Mesenchymal stem cell (in vitro differentiated cells and primary cell): ENCODE measurements around the gene FBXO42.

ENCODE experiments used
- DNase-seq: peaks from one replicate; pipeline ENCODE4 v3.0.0-alpha.2; 2013
- H2AFZ ChIP-seq: one replicate; pipeline ENCODE4 v1.6.1; 2013; ENCODE audit warnings: low read depth, mild to moderate bottlenecking, control low read depth, inconsistent platforms, low read length, moderate library complexity
- H2AK5ac ChIP-seq: 2 replicates; pipeline ENCODE4 v1.6.1; 2013; ENCODE audit warnings: low read length, moderate library complexity, mild to moderate bottlenecking, inconsistent platforms; ENCODE audit not compliant: severe bottlenecking
- H2BK120ac ChIP-seq: one replicate; pipeline ENCODE4 v1.6.1; 2013; ENCODE audit warnings: low read depth, mild to moderate bottlenecking, inconsistent platforms, low read length, moderate library complexity
- H2BK12ac ChIP-seq, 2 experiments: one replicate each; pipeline ENCODE4 v1.6.1; 2013; ENCODE audit warnings: inconsistent platforms in 2 of 2, low read length in 2 of 2, mild to moderate bottlenecking in 2 of 2, moderate library complexity in 2 of 2, control low read depth in 1 of 2
- H2BK15ac ChIP-seq: one replicate; pipeline ENCODE4 v1.6.1; 2013; ENCODE audit warnings: mild to moderate bottlenecking, low read depth, inconsistent platforms; ENCODE audit not compliant: poor library complexity, severe bottlenecking
- H2BK5ac ChIP-seq: 2 replicates; pipeline ENCODE4 v1.6.1; 2013; ENCODE audit warnings: low read depth, mild to moderate bottlenecking, low read length, control low read depth, inconsistent platforms; ENCODE audit not compliant: poor library complexity, severe bottlenecking
- H3K14ac ChIP-seq, 2 experiments: one replicate each; pipeline ENCODE4 v1.6.1; 2013; ENCODE audit warnings: inconsistent platforms in 2 of 2, low read length in 2 of 2, control low read depth in 1 of 2, mild to moderate bottlenecking in 1 of 2, moderate library complexity in 1 of 2
- H3K18ac ChIP-seq, 2 experiments: one replicate each; pipeline ENCODE4 v1.6.1; 2013; ENCODE audit warnings: inconsistent platforms in 2 of 2, low read length in 2 of 2, control low read depth in 1 of 2, low read depth in 1 of 2, mild to moderate bottlenecking in 1 of 2
- H3K23ac ChIP-seq, 2 experiments: one replicate each; pipeline ENCODE4 v1.6.1; 2013; ENCODE audit warnings: inconsistent platforms in 2 of 2, low read length in 2 of 2, mild to moderate bottlenecking in 2 of 2, moderate library complexity in 2 of 2, control low read depth in 1 of 2
- H3K27ac ChIP-seq: 2 replicates; pipeline ENCODE4 v1.5.1; 2013; ENCODE audit warnings: mild to moderate bottlenecking, moderate library complexity, low read length, control low read depth, inconsistent platforms; ENCODE audit not compliant: poor library complexity, severe bottlenecking
- H3K27me3 ChIP-seq, 2 experiments: 2 replicates each; pipeline versions ENCODE4 v1.6.1 to v1.7.0; 2013; ENCODE audit warnings: low read length in 2 of 2, mild to moderate bottlenecking in 2 of 2, moderate library complexity in 2 of 2, control low read depth in 1 of 2, inconsistent platforms in 1 of 2; ENCODE audit not compliant: control insufficient read depth in 1 of 2, insufficient read depth in 1 of 2
- H3K36me3 ChIP-seq, 2 experiments: 2 replicates each; pipeline versions ENCODE4 v1.6.1 to v1.7.0; 2013; ENCODE audit warnings: low read length in 2 of 2, control low read depth in 1 of 2, inconsistent platforms in 1 of 2, low read depth in 1 of 2, mild to moderate bottlenecking in 1 of 2; ENCODE audit not compliant: insufficient read depth in 2 of 2, control insufficient read depth in 1 of 2
- H3K4ac ChIP-seq, 2 experiments: one replicate each; pipeline ENCODE4 v1.6.1; 2013; ENCODE audit warnings: inconsistent platforms in 2 of 2, low read length in 2 of 2, mild to moderate bottlenecking in 2 of 2, moderate library complexity in 2 of 2, control low read depth in 1 of 2, low read depth in 1 of 2
- H3K4me1 ChIP-seq: 2 replicates; pipeline ENCODE4 v1.6.1; 2013; ENCODE audit warnings: low read depth, low read length, control low read depth; ENCODE audit not compliant: control insufficient read depth, insufficient read depth
- H3K4me2 ChIP-seq: 2 replicates; pipeline ENCODE4 v1.6.1; 2013; ENCODE audit warnings: low read length, mild to moderate bottlenecking, inconsistent platforms; ENCODE audit not compliant: poor library complexity, severe bottlenecking
- H3K4me3 ChIP-seq, 2 experiments: 2 replicates each; pipeline versions ENCODE4 v1.5.1 to v1.7.0; 2013; ENCODE audit warnings: low read length in 2 of 2, mild to moderate bottlenecking in 2 of 2, control low read depth in 1 of 2, low read depth in 1 of 2; ENCODE audit not compliant: insufficient read depth in 1 of 2
- H3K79me1 ChIP-seq: replicated peaks from 2 replicates; pipeline ENCODE4 v1.6.1; 2013; ENCODE audit warnings: mild to moderate bottlenecking, control low read depth, low read length, inconsistent platforms; ENCODE audit not compliant: poor library complexity, severe bottlenecking
- H3K9ac ChIP-seq: 2 replicates; pipeline ENCODE4 v1.7.0; 2013; ENCODE audit warnings: mild to moderate bottlenecking, low read length, moderate library complexity
- H3K9me3 ChIP-seq: 2 replicates; pipeline ENCODE4 v1.7.0; 2013; ENCODE audit warnings: mild to moderate bottlenecking, low read length; ENCODE audit not compliant: control insufficient read depth
- H4K8ac ChIP-seq: one replicate; pipeline ENCODE4 v1.6.1; 2013; ENCODE audit warnings: inconsistent platforms, mild to moderate bottlenecking, low read length, moderate library complexity
- H4K91ac ChIP-seq: one replicate; pipeline ENCODE4 v1.6.1; 2013; ENCODE audit warnings: mild to moderate bottlenecking, low read length, inconsistent platforms
- WGBS: methylation state at CpG from one replicate; pipeline ENCODE4 v1.1.7; 2013; ENCODE audit warnings: mixed read lengths; 5-methylcytosine and 5-hydroxymethylcytosine counted together

Gene FBXO42

DNA sequence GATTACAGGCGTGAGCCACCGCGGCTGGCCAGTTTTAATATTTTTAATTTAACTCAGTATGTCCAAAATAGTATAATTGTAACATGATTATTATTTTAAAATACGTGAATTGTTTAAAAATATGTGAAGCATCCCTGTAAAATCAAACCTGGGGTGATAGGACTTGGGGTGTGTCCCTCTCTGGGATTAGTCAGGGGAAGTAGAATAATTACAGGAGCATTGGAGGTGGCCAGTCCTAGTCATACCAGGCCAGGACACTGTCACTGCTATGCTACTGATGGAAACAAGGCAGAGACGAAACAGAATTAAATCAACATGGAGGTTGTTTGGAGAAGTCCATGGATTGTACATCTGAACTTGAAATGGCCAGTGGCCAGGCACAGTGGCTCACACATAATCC is 31.6 kb upstream of the FBXO42 start:
- H2BK120ac ChIP-seq = no peak overlapping the region
- H3K4ac ChIP-seq = no peak overlapping the region
- no peak overlapping the region for H3K4me2 ChIP-seq
- DNase-seq = no peak
- no peaks in the 10 kb centered on the region for H3K79me1 ChIP-seq
- WGBS = 94% methylated on average over 2 of the region's 5 CpGs
- no peak overlapping the region for H3K23ac ChIP-seq
- no peak overlapping the region for H3K18ac ChIP-seq
- no peak overlapping the region for H4K8ac ChIP-seq
- no peak overlapping the region for H3K27ac ChIP-seq
- H4K91ac ChIP-seq = no peak overlapping the region
- H2AK5ac ChIP-seq = peak overlapping the region; percentile 54
- H3K9me3 ChIP-seq = no peaks in the 10 kb centered on the region
- peaks cover 19% of the 10 kb centered on the region for H3K4me1 ChIP-seq
- no peak overlapping the region for H2BK15ac ChIP-seq
- H3K27me3 ChIP-seq = no peaks in the 10 kb centered on the region
- no peak overlapping the region for H2BK5ac ChIP-seq
- no peak overlapping the region for H3K14ac ChIP-seq
- no peak overlapping the region for H3K9ac ChIP-seq
- H2BK12ac ChIP-seq = no peak overlapping the region
- H3K4me3 ChIP-seq = no peak overlapping the region
- H2AFZ ChIP-seq = no peak overlapping the region
- H3K36me3 ChIP-seq = peaks cover 3 to 22% of the 10 kb centered on the region in 2 experiments

DNA sequence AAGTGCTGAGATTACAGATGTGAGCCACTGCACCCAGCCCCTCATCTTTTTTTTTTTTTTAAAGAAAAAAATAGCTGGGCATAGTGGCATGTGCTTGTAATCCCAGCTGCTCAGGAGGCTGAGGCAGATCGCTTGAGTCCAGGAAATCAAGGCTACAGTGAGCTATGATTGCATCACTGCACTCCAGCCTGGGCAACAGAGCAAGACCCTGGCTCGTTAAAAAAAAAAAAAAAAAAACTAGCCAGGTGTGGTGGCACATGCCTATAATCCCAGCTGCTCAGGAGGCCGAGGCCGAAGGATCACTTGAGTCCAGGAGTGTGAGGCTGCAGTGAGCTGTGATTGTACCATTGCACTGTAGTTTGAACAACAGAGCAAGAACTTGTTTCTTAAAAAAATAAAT is 28.6 kb upstream of the FBXO42 start:
- Histone ChIP-seq H3K9me3 (no peaks in the 10 kb centered on the region), H3K79me1 (no peaks in the 10 kb centered on the region), H2AFZ (no peak overlapping the region), H3K4me1 (peaks cover 13% of the 10 kb centered on the region), H4K8ac (no peak overlapping the region), H3K36me3 (peaks cover 3 to 22% of the 10 kb centered on the region in 2 experiments), H2AK5ac (no peak overlapping the region), H3K9ac (no peak overlapping the region), H2BK120ac (no peak overlapping the region), H3K23ac (no peak overlapping the region), H3K4me2 (no peak overlapping the region), H3K18ac (no peak overlapping the region), H2BK15ac (no peak overlapping the region), H3K4ac (no peak overlapping the region), H2BK5ac (no peak overlapping the region), H4K91ac (no peak overlapping the region), H2BK12ac (no peak overlapping the region), H3K27ac (no peak overlapping the region), H3K4me3 (no peak overlapping the region), H3K27me3 (no peaks in the 10 kb centered on the region), H3K14ac (no peak overlapping the region)
- WGBS = 93% methylated on average over 4 of the region's 4 CpGs
- no peak for DNase-seq

DNA sequence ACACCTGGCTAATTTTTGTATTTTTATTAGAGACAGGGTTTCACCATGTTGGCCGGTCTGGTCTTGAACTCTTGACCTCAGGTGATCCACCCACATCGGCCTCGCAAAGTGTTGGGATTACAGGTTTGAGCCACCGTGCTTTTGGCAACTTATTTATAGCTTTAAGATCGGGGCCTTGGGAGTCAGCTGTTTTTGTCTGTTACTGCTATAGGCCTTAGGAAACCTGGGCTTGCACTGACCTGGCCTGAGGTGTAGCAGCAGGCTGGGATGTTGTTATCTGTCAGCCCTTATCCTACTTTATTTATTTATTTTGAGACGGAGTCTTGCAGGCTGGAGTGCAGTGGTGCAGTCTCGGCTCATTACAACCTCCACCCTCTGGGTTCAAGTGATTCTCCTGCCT is 26.2 kb upstream of the FBXO42 start:
- Histone ChIP-seq H3K4me2 (no peak overlapping the region), H3K27ac (no peak overlapping the region), H3K27me3 (no peaks in the 10 kb centered on the region)

DNA sequence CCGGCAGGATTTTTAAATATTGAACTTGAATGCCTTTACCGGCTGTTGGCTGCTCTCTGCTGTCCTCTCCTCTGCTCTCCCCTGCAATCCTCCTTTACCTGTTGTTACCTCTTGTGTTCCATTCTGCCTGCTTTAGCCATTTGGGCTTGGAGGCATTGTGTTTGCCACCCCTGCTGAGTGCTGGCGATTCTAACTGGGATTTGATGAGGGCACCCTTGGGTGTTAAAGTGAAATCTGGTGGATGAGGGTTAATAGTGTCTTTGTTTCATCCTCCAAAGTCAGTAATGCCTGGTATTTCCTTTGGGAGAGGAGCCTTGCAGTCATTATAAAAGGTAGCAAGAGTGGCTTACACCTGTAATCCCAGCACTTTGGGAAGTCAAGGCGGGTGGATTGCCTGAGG is 24.7 kb upstream of the FBXO42 start:
- peak overlapping the region; percentile 35 for H3K27ac ChIP-seq

More for the DNA sequence above, 26.2 kb upstream of the FBXO42 start:
- no peak overlapping the region for H2AK5ac ChIP-seq
- WGBS = 85% methylated on average over 7 of the region's 7 CpGs
- no peak overlapping the region for H3K4ac ChIP-seq
- H2BK15ac ChIP-seq = no peak overlapping the region
- no peaks in the 10 kb centered on the region for H3K9me3 ChIP-seq
- H2BK5ac ChIP-seq = no peak overlapping the region
- H2BK12ac ChIP-seq = no peak overlapping the region
- H3K9ac ChIP-seq = no peak overlapping the region
- H3K18ac ChIP-seq = no peak overlapping the region
- H3K79me1 ChIP-seq = no peaks in the 10 kb centered on the region
- no peak overlapping the region for H4K91ac ChIP-seq
- H3K4me1 ChIP-seq = peaks cover 23% of the 10 kb centered on the region
- no peak overlapping the region for H3K14ac ChIP-seq
- H2AFZ ChIP-seq = no peak overlapping the region
- peaks cover 5 to 18% of the 10 kb centered on the region in 2 experiments for H3K36me3 ChIP-seq
- H3K23ac ChIP-seq = no peak overlapping the region
- H2BK120ac ChIP-seq = no peak overlapping the region
- DNase-seq = no peak
- H3K4me3 ChIP-seq = no peak overlapping the region
- H4K8ac ChIP-seq = no peak overlapping the region

More for the DNA sequence above, 24.7 kb upstream of the FBXO42 start:
- Histone ChIP-seq H3K9ac (no peak overlapping the region), H2BK5ac (no peak overlapping the region), H2BK12ac (peak overlapping the region in 1 of 2 experiments; percentile 18), H3K4me1 (peaks cover 28% of the 10 kb centered on the region), H2AK5ac (peak overlapping the region; percentile 14), H3K36me3 (peaks cover 5 to 15% of the 10 kb centered on the region in 2 experiments), H3K27me3 (no peaks in the 10 kb centered on the region), H4K8ac (no peak overlapping the region), H3K4me2 (no peak overlapping the region), H3K23ac (no peak overlapping the region), H3K79me1 (no peaks in the 10 kb centered on the region), H4K91ac (peak overlapping the region; percentile 4), H3K9me3 (no peaks in the 10 kb centered on the region), H2BK15ac (no peak overlapping the region), H3K14ac (no peak overlapping the region), H2BK120ac (no peak overlapping the region), H3K4me3 (no peak overlapping the region), H3K18ac (peak overlapping the region; percentile 11 to 64), H2AFZ (no peak overlapping the region), H3K4ac (peak overlapping the region in 1 of 2 experiments; percentile 86)
- no peak for DNase-seq
- 93% methylated on average over 4 of the region's 4 CpGs for WGBS
